Nephron progenitor cell (in vitro differentiated cells): ENCODE measurements around the gene ZNF362.

Source experiments
- DNase-seq: peaks from one replicate; pipeline ENCODE4 v3.0.0; 2021
- H3K27ac Mint-ChIP-seq: 2 replicates; pipeline ENCODE4 v1.8.0; 2021; ENCODE audit warnings: mild to moderate bottlenecking, moderate library complexity, mixed read lengths
- H3K27me3 Mint-ChIP-seq: 2 replicates; pipeline ENCODE4 v1.8.0; 2021; ENCODE audit warnings: mild to moderate bottlenecking, low read depth, mixed read lengths; ENCODE audit not compliant: poor library complexity
- H3K36me3 Mint-ChIP-seq: 2 replicates; pipeline ENCODE4 v1.8.0; 2021; ENCODE audit warnings: low read depth, mixed read lengths
- H3K4me1 Mint-ChIP-seq: 2 replicates; pipeline ENCODE4 v1.8.0; 2021; ENCODE audit warnings: mixed read lengths
- H3K4me3 Mint-ChIP-seq: 2 replicates; pipeline ENCODE4 v1.8.0; 2021; ENCODE audit warnings: mild to moderate bottlenecking, moderate library complexity, mixed read lengths
- H3K9me3 Mint-ChIP-seq: 2 replicates; pipeline ENCODE4 v1.8.0; 2021; ENCODE audit warnings: mild to moderate bottlenecking, moderate library complexity, mixed read lengths
- CTCF ChIP-seq: fragments of 200-600 bp; sonication (generic); IDR thresholded peaks from 2 replicates; pipeline ENCODE4 v1.5.0; 2021; ENCODE audit warnings: antibody characterized with exemption

ZNF362 gene

GRCh38 chr1:33267468-33268205 lies 11.3 kb downstream of the ZNF362 start:
- Mint-ChIP-seq H3K4me1 (peaks cover 46% of the 10 kb centered on the region), H3K27ac (peak overlapping the region; percentile 82), H3K4me3 (no peak overlapping the region), H3K36me3 (peaks cover 19% of the 10 kb centered on the region), H3K9me3 (no peaks in the 10 kb centered on the region), H3K27me3 (no peaks in the 10 kb centered on the region)
- TF ChIP-seq CTCF = no peak
- DNase-seq = no peak

- no peaks in the 10 kb centered on the region for H3K27me3 Mint-ChIP-seq
- H3K4me1 Mint-ChIP-seq = peaks cover 48% of the 10 kb centered on the region
- H3K4me3 Mint-ChIP-seq = no peak overlapping the region
- no peak for DNase-seq
- H3K36me3 Mint-ChIP-seq = peaks cover 15% of the 10 kb centered on the region
- TF ChIP-seq CTCF = no peak
- H3K27ac Mint-ChIP-seq = peak overlapping the region; percentile 52
- H3K9me3 Mint-ChIP-seq = no peaks in the 10 kb centered on the region
Measured at GRCh38 chr1:33268457-33268856, 12.2 kb downstream of the ZNF362 start.

GRCh38 chr1:33268927-33269610 lies 12.8 kb downstream of the ZNF362 start:
- H3K9me3 Mint-ChIP-seq = no peaks in the 10 kb centered on the region
- no peaks in the 10 kb centered on the region for H3K27me3 Mint-ChIP-seq
- peak overlapping the region; percentile 85 for H3K27ac Mint-ChIP-seq
- H3K36me3 Mint-ChIP-seq = peaks cover 15% of the 10 kb centered on the region
- no peak for TF ChIP-seq CTCF
- H3K4me3 Mint-ChIP-seq = no peak overlapping the region
- peaks cover 48% of the 10 kb centered on the region for H3K4me1 Mint-ChIP-seq
- no peak for DNase-seq

- H3K27ac Mint-ChIP-seq = peak overlapping the region; percentile 85
- no peaks in the 10 kb centered on the region for H3K27me3 Mint-ChIP-seq
- peaks cover 15% of the 10 kb centered on the region for H3K36me3 Mint-ChIP-seq
- no peaks in the 10 kb centered on the region for H3K9me3 Mint-ChIP-seq
- no peak for TF ChIP-seq CTCF
- no peak overlapping the region for H3K4me3 Mint-ChIP-seq
- DNase-seq = no peak
- peaks cover 52% of the 10 kb centered on the region for H3K4me1 Mint-ChIP-seq
Measured at GRCh38 chr1:33269621-33270020, 13.3 kb downstream of the ZNF362 start.

GRCh38 chr1:33270379-33270778 lies 14.1 kb downstream of the ZNF362 start:
- Mint-ChIP-seq H3K36me3 (peaks cover 21% of the 10 kb centered on the region), H3K27ac (no peak overlapping the region), H3K4me1 (peaks cover 60% of the 10 kb centered on the region), H3K9me3 (no peaks in the 10 kb centered on the region), H3K4me3 (no peak overlapping the region), H3K27me3 (no peaks in the 10 kb centered on the region)
- no peak for TF ChIP-seq CTCF
- DNase-seq = no peak
